Vagina (tissue), 2 donors: Measurements from ENCODE around the gene NALCN.

Experiments used
- CTCF ChIP-seq, 3 experiments: fragments of 450-650 bp in 2 of 3; fragments of 200-600 bp in 1 of 3; sonication (generic) in 1 of 3; IDR thresholded peaks; one replicate each; pipeline ENCODE4 v1.5.1; 2017 to 2019; ENCODE audit warnings: antibody characterized with exemption in 3 of 3, mild to moderate bottlenecking in 2 of 3, moderate library complexity in 2 of 3
- POLR2A ChIP-seq, 2 donors: fragments of 450-650 bp; IDR thresholded peaks; one replicate each; pipeline ENCODE4 v1.6.1; 2017; ENCODE audit warnings: antibody characterized with exemption in 2 of 2, mild to moderate bottlenecking in 2 of 2, moderate library complexity in 2 of 2

- TF ChIP-seq CTCF (IDR thresholded peaks at IDR 0.05) = no peak
- no peak for TF ChIP-seq POLR2A (IDR thresholded peaks at IDR 0.05)
Observed at GRCh38 chr13:101424381-101425155, 8.3 kb upstream of the NALCN start.
